CD14-positive monocyte (primary cell): ENCODE results near the gene ZNF831. TPM values are rescaled to one million over a fixed set of nuclear protein-coding genes. Genes with fewer than 3 reads are reported as not detected.
A peak's percentile ranks its signal among the peaks of the same experiment; 100 is the strongest.

Experiments used
- DNase-seq, 3 donors: peaks; one replicate each; pipeline ENCODE4 v3.0.0-alpha.2; 2011 to 2022
- H2AFZ ChIP-seq: 2 replicates; pipeline ENCODE4 v1.6.0; 2012; ENCODE audit warnings: mild to moderate bottlenecking, low read depth, low read length, inconsistent platforms; ENCODE audit not compliant: insufficient read depth, poor library complexity, severe bottlenecking
- H3K27ac ChIP-seq, 2 donors: 1 replicate in 1 of 2; 2 replicates in 1 of 2; pipeline ENCODE4 v1.5.1; 2012 to 2013; ENCODE audit warnings: low read length in 2 of 2, control low read depth in 1 of 2, inconsistent platforms in 1 of 2, low read depth in 1 of 2, mild to moderate bottlenecking in 1 of 2
- H3K27me3 ChIP-seq, 2 donors: one replicate each; pipeline versions ENCODE4 v1.6.0 to v1.6.1; 2011 to 2013; ENCODE audit warnings: low read length in 2 of 2; ENCODE audit not compliant: control insufficient read depth in 2 of 2, insufficient read depth in 2 of 2
- H3K36me3 ChIP-seq, 2 donors: replicated peaks in 1 of 2; 1 replicate in 1 of 2; 2 replicates in 1 of 2; pipeline versions ENCODE4 v1.5.1 to v1.6.1; 2012 to 2013; ENCODE audit warnings: low read length in 2 of 2, control low read depth in 1 of 2, inconsistent platforms in 1 of 2, mild to moderate bottlenecking in 1 of 2; ENCODE audit not compliant: insufficient read depth in 2 of 2, control insufficient read depth in 1 of 2
- H3K4me1 ChIP-seq, 2 donors: 1 replicate in 1 of 2; 2 replicates in 1 of 2; pipeline versions ENCODE4 v1.5.1 to v1.6.1; 2012 to 2013; ENCODE audit warnings: low read length in 2 of 2, control low read depth in 1 of 2, inconsistent platforms in 1 of 2, mild to moderate bottlenecking in 1 of 2, moderate library complexity in 1 of 2; ENCODE audit not compliant: insufficient read depth in 2 of 2, control insufficient read depth in 1 of 2
- H3K4me2 ChIP-seq: replicated peaks from 2 replicates; pipeline ENCODE3; 2012; ENCODE audit warnings: low read length, moderate library complexity, mild to moderate bottlenecking; ENCODE audit not compliant: poor library complexity, severe bottlenecking; ENCODE audit errors: extremely low read depth
- H3K4me3 ChIP-seq, 3 experiments: fragments of 200-600 bp in 1 of 3; sonication (generic) in 1 of 3; replicated peaks in 1 of 3; 1 replicate in 2 of 3; 2 replicates in 1 of 3; pipeline ENCODE4 v1.5.1; 2011 to 2013; ENCODE audit warnings: low read length in 3 of 3, mild to moderate bottlenecking in 3 of 3, control low read depth in 2 of 3, low read depth in 2 of 3, inconsistent platforms in 1 of 3, moderate library complexity in 1 of 3
- H3K79me2 ChIP-seq: 2 replicates; pipeline ENCODE4 v1.6.0; 2012; ENCODE audit warnings: mild to moderate bottlenecking, control low read depth, inconsistent platforms, low read length, moderate library complexity; ENCODE audit not compliant: insufficient read depth
- H3K9ac ChIP-seq: 2 replicates; pipeline ENCODE4 v1.6.0; 2017; ENCODE audit warnings: low read length, mild to moderate bottlenecking; ENCODE audit not compliant: insufficient read depth, poor library complexity, severe bottlenecking
- H3K9me3 ChIP-seq, 2 donors: replicated peaks in 1 of 2; 1 replicate in 1 of 2; 2 replicates in 1 of 2; pipeline versions ENCODE4 v1.5.1 to v1.6.1; 2012 to 2013; ENCODE audit warnings: low read length in 2 of 2, control low read depth in 1 of 2; ENCODE audit not compliant: control insufficient read depth in 1 of 2, insufficient read depth in 1 of 2
- H4K20me1 ChIP-seq: 2 replicates; pipeline ENCODE4 v1.6.0; 2012; ENCODE audit warnings: mild to moderate bottlenecking, low read length, control low read depth, moderate library complexity; ENCODE audit not compliant: insufficient read depth
- H3K27ac Mint-ChIP-seq, 7 donors: one replicate each; pipeline ENCODE4 v1.8.0; 2020; ENCODE audit warnings: mild to moderate bottlenecking in 7 of 7, mixed read lengths in 7 of 7, moderate library complexity in 6 of 7, inconsistent platforms in 2 of 7
- H3K27me3 Mint-ChIP-seq, 3 donors: one replicate each; pipeline ENCODE4 v1.8.0; 2021 to 2022; ENCODE audit warnings: low read depth in 3 of 3, mild to moderate bottlenecking in 3 of 3, mixed read lengths in 3 of 3, moderate library complexity in 3 of 3, inconsistent platforms in 1 of 3
- H3K36me3 Mint-ChIP-seq, 2 donors: one replicate each; pipeline ENCODE4 v1.8.0; 2020; ENCODE audit warnings: mixed read lengths in 2 of 2, inconsistent platforms in 1 of 2, mild to moderate bottlenecking in 1 of 2
- H3K4me1 Mint-ChIP-seq: one replicate; pipeline ENCODE4 v1.8.0; 2020; ENCODE audit warnings: mild to moderate bottlenecking, mixed read lengths
- H3K4me3 Mint-ChIP-seq, 2 donors: one replicate each; pipeline ENCODE4 v1.8.0; 2020; ENCODE audit warnings: mild to moderate bottlenecking in 2 of 2, mixed read lengths in 2 of 2, moderate library complexity in 1 of 2
- H3K9me3 Mint-ChIP-seq, 7 donors: one replicate each; pipeline ENCODE4 v1.8.0; 2020 to 2022; ENCODE audit warnings: mixed read lengths in 7 of 7, mild to moderate bottlenecking in 6 of 7, moderate library complexity in 6 of 7, inconsistent platforms in 2 of 7
- CTCF ChIP-seq: fragments of 200-600 bp; IDR thresholded peaks from one replicate; pipeline ENCODE4 v1.8.0; 2022; ENCODE audit warnings: antibody characterized with exemption, mild to moderate bottlenecking
- WGBS: methylation state at CpG from one replicate; pipeline ENCODE4 v1.1.5; 2013; ENCODE audit warnings: missing lambda C conversion rate; ENCODE audit not compliant: insufficient coverage; 5-methylcytosine and 5-hydroxymethylcytosine counted together
- intact Hi-C, 2 donors: fragments of 100-400 bp; cut with micrococcal nuclease; formaldehyde crosslinking; loops; one replicate each; pipeline versions ENCODE4 v1.15.0 to v1.15.1; 2023
- polyA plus RNA-seq, 3 donors: library from polyadenylated mRNA; depleted of rRNA in 1 of 3; unstranded in 2 of 3; stranded (reverse) in 1 of 3; fragments of 300-500 nt in 2 of 3; fragments of >200 nt in 1 of 3; fragmentation: Illumina TruSeq in 2 of 3; gene quantifications; 1 replicate in 2 of 3; 2 replicates in 1 of 3; pipeline ENCODE4 v1.2.3, GENCODE V29; 2012 to 2021

ZNF831 gene
- polyA plus RNA-seq, 3 donors: 0.03 to 0.09 TPM; not detected in 1

DNA sequence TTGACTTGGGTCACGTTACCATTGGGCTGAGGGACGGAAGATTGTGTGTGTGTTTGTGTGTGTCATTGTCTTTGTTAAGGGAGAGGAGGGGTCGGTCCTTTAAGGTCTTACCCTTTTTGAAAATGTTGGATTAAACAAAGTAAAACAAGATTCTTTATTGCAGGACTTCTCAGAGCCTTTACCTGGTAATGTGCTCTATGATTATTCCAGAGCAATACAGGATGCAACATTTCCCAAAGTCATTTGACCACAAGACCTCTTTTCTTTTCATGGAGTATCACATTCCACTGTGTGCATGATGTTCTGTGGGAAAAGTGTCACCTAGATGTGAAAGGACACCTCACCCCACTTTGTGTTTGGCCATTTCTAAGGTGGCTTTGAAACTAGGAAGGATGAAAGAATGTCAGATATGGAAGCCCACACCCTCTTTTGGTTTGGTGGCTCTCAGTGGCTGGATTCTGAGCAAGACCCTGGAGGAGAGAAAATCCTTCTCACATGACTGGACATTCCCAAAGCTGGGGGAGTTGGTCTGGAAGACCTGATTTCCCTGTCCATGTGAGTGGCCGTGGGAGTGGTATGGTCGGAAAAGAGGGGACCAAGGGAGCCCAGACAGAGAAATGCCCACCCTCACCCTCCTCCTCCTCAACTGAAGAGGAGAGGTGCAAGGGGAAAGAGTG is 18.2 kb upstream of the ZNF831 start:
- Histone ChIP-seq H3K9ac (no peak overlapping the region), H2AFZ (no peak overlapping the region), H3K27ac (no peak overlapping the region), H3K4me1 (peaks cover 0 to 2% of the 10 kb centered on the region in 2 donors), H3K36me3 (no peaks in the 10 kb centered on the region), H3K4me2 (no peak overlapping the region), H3K79me2 (no peaks in the 10 kb centered on the region), H3K9me3 (no peaks in the 10 kb centered on the region), H3K4me3 (no peak overlapping the region), H3K27me3 (peaks cover 0 to 4% of the 10 kb centered on the region in 2 donors), H4K20me1 (no peaks in the 10 kb centered on the region)
- intact Hi-C loops: no loop called here
- TF ChIP-seq CTCF: no peak
- no peaks in the 10 kb centered on the region for H3K36me3 Mint-ChIP-seq
- H3K4me3 Mint-ChIP-seq: peak overlapping the region in 1 of 2 donors; percentile 39
- WGBS: 100% methylated on average over 2 of the region's 5 CpGs
- H3K27me3 Mint-ChIP-seq: peaks cover 11 to 30% (median 15%) of the 10 kb centered on the region in 3 donors
- no peak overlapping the region for H3K27ac Mint-ChIP-seq
- peaks cover 0 to 4% (median 0%) of the 10 kb centered on the region in 7 donors for H3K9me3 Mint-ChIP-seq
- H3K4me1 Mint-ChIP-seq: peaks cover 8% of the 10 kb centered on the region
- DNase-seq: no peak

GRCh38 chr20:59145924-59146779 is 17.5 kb upstream of the ZNF831 start:
- Histone ChIP-seq H3K27me3 (peaks cover 0 to 4% of the 10 kb centered on the region in 2 donors), H3K4me3 (no peak overlapping the region), H2AFZ (no peak overlapping the region), H3K9ac (no peak overlapping the region), H3K9me3 (no peaks in the 10 kb centered on the region), H3K27ac (no peak overlapping the region), H3K4me2 (no peak overlapping the region), H3K79me2 (no peaks in the 10 kb centered on the region), H3K36me3 (no peaks in the 10 kb centered on the region), H3K4me1 (peaks cover 0 to 2% of the 10 kb centered on the region in 2 donors), H4K20me1 (no peaks in the 10 kb centered on the region)
- peaks cover 0 to 4% (median 0%) of the 10 kb centered on the region in 7 donors for H3K9me3 Mint-ChIP-seq
- no peak for TF ChIP-seq CTCF
- H3K27ac Mint-ChIP-seq: peak overlapping the region in 1 of 7 donors; percentile 63
- no peaks in the 10 kb centered on the region for H3K36me3 Mint-ChIP-seq
- peaks cover 11 to 33% (median 17%) of the 10 kb centered on the region in 3 donors for H3K27me3 Mint-ChIP-seq
- H3K4me1 Mint-ChIP-seq: peaks cover 5% of the 10 kb centered on the region
- intact Hi-C loops: no loop called here
- no peak for DNase-seq
- peak overlapping the region; percentile 37 to 39 for H3K4me3 Mint-ChIP-seq
- 69% methylated on average over 15 of the region's 23 CpGs for WGBS
